ENCODE results near the gene TNPO3. TPM values are rescaled to one million over a fixed set of nuclear protein-coding genes. Genes with fewer than 3 reads are reported as not detected.
"Not testable (repeated sequence)": the region's sequence is repeated elsewhere in the genome, so short reads cannot be mapped to it uniquely, and the experiment has no call there.

The TNPO3 gene
- total RNA-seq, 1 donor from 2014 or later: 42.6 TPM

DNA sequence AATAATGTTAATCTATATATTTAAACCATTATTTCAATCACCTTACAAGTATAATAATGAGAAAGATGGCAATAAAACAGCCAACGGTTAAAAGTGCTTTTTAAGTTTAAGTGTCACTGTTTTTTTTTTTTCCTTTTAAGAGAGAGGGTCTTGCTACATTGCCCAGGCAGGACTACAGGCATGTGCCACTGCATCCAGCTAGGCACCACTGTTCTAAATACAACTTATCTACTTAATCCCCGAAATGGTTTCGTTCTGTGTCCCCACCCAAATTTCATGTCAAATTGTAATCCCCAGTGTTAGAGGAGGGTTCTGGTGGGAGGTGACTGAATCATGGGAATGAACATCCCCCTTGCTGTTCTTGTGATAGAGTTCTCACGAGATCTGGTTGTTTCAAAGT lies 49.7 kb downstream of the TNPO3 start:
- no peaks in the 10 kb centered on the region for H3K9me3 Mint-ChIP-seq (ENCODE audit: unreplicated experiment)
- no peak overlapping the region for H3K4me3 Mint-ChIP-seq (ENCODE audit: unreplicated experiment)
- H3K27me3 Mint-ChIP-seq (ENCODE audit: unreplicated experiment): no peaks in the 10 kb centered on the region
- peaks cover 4% of the 10 kb centered on the region for H3K4me1 Mint-ChIP-seq (ENCODE audit: unreplicated experiment)
- H3K27ac Mint-ChIP-seq (ENCODE audit: unreplicated experiment): no peak overlapping the region
- peaks cover 9% of the 10 kb centered on the region for H3K36me3 Mint-ChIP-seq (ENCODE audit: low read depth, unreplicated experiment)
- TF ChIP-seq, protein P1, sequence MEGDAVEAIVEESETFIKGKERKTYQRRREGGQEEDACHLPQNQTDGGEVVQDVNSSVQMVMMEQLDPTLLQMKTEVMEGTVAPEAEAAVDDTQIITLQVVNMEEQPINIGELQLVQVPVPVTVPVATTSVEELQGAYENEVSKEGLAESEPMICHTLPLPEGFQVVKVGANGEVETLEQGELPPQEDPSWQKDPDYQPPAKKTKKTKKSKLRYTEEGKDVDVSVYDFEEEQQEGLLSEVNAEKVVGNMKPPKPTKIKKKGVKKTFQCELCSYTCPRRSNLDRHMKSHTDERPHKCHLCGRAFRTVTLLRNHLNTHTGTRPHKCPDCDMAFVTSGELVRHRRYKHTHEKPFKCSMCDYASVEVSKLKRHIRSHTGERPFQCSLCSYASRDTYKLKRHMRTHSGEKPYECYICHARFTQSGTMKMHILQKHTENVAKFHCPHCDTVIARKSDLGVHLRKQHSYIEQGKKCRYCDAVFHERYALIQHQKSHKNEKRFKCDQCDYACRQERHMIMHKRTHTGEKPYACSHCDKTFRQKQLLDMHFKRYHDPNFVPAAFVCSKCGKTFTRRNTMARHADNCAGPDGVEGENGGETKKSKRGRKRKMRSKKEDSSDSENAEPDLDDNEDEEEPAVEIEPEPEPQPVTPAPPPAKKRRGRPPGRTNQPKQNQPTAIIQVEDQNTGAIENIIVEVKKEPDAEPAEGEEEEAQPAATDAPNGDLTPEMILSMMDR (IDR thresholded peaks at IDR 0.05; ENCODE audit: unreplicated experiment): no peak
- DNase-seq (ENCODE audit: low spot score): no peak

DNA sequence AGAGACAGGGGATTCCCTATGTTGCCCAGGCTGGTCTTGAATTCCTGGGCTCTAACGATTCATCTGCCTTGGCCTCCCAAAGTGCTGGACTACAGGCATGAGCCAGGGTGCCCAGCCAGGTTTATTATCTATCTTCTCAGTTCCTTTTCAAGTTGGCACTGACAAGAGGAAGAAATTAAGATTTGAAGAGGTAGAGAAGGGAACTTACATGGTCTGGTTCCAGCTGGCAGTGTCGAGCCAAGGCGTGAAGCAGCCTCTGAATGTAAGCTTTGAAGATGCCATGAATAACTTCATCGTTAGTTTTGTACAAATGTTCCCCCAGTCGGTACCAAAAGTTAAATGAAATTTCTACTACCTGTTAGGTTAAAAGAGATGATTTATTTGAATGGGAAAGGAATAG lies 57.7 kb downstream of the TNPO3 start:
- no peak for DNase-seq (ENCODE audit: low spot score)
- Mint-ChIP-seq H3K27ac (ENCODE audit: unreplicated experiment) (no peak overlapping the region), H3K4me1 (ENCODE audit: unreplicated experiment) (no peaks in the 10 kb centered on the region), H3K9me3 (ENCODE audit: unreplicated experiment) (no peaks in the 10 kb centered on the region), H3K27me3 (ENCODE audit: unreplicated experiment) (no peaks in the 10 kb centered on the region), H3K4me3 (ENCODE audit: unreplicated experiment) (no peak overlapping the region), H3K36me3 (ENCODE audit: low read depth, unreplicated experiment) (peaks cover 4% of the 10 kb centered on the region)
- TF ChIP-seq, protein P1 (IDR thresholded peaks at IDR 0.05; ENCODE audit: unreplicated experiment): no peak

DNA sequence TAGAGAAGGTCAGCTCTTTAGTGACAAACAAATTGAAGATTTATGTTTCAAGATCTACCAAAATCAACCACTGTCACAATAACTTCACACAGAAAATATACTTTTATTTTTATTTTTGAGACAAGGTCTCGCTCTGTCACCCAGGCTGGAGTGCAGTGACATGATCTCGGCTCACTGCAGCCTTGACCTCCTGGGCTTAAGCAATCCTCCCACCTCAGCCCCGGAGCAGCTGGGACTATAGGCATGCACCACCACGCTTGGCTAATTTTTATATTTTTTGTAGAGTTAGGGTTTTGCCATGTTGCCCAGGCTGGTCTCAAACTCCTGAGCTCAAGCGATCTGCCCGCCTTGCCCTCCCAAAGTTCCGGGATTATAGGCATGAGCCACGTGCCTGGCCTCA lies 60.4 kb downstream of the TNPO3 start:
- not testable (repeated sequence) for DNase-seq (ENCODE audit: low spot score); H3K9me3 Mint-ChIP-seq (ENCODE audit: unreplicated experiment); H3K27me3 Mint-ChIP-seq (ENCODE audit: unreplicated experiment); H3K4me1 Mint-ChIP-seq (ENCODE audit: unreplicated experiment); H3K36me3 Mint-ChIP-seq (ENCODE audit: low read depth, unreplicated experiment); H3K27ac Mint-ChIP-seq (ENCODE audit: unreplicated experiment); H3K4me3 Mint-ChIP-seq (ENCODE audit: unreplicated experiment)

DNA sequence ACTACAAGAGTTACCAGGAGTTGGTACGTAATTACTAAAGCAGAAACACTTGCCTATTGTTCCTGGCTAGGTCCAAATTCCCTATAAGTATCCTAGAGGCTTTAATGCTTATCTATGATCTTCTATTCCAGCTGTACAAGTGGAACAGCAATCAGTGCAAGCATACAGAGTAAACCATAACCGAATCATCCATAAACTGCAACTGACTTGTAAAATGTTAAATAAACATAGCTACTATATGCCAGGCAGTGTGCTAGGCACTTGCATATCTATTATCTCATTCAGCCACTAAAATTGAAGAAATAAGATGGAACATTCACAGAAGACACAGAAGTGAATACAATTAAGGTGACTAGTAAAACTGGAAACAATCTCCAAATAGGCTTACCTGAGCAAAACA lies 61.5 kb downstream of the TNPO3 start:
- H3K4me1 Mint-ChIP-seq (ENCODE audit: unreplicated experiment): no peaks in the 10 kb centered on the region
- no peaks in the 10 kb centered on the region for H3K9me3 Mint-ChIP-seq (ENCODE audit: unreplicated experiment)
- no peaks in the 10 kb centered on the region for H3K27me3 Mint-ChIP-seq (ENCODE audit: unreplicated experiment)
- no peak overlapping the region for H3K27ac Mint-ChIP-seq (ENCODE audit: unreplicated experiment)
- H3K4me3 Mint-ChIP-seq (ENCODE audit: unreplicated experiment): no peak overlapping the region
- no peak for DNase-seq (ENCODE audit: low spot score)
- TF ChIP-seq, protein P1 (IDR thresholded peaks at IDR 0.05; ENCODE audit: unreplicated experiment): no peak
- peaks cover 7% of the 10 kb centered on the region for H3K36me3 Mint-ChIP-seq (ENCODE audit: low read depth, unreplicated experiment)

DNA sequence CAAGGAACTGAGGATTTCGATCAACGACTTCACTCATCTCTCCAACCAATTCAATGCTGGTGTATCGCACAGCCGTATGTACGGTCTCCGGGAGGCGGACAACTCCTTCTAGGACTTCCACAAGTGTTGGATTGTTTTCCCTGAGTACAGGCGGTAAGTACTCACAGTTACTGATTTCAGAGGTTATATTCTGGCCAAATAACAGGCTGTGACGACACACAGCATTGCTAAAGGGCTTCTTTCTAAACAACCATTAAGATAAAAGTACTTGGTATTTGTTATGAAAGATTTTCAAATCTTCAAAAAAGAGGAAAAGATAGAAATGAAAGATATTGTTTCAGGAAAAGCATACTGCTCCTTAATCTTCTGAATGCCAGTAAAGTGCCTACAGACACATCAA lies 65.0 kb downstream of the TNPO3 start:
- H3K36me3 Mint-ChIP-seq (ENCODE audit: low read depth, unreplicated experiment): peaks cover 22% of the 10 kb centered on the region
- no peaks in the 10 kb centered on the region for H3K9me3 Mint-ChIP-seq (ENCODE audit: unreplicated experiment)
- H3K27me3 Mint-ChIP-seq (ENCODE audit: unreplicated experiment): no peaks in the 10 kb centered on the region
- no peak overlapping the region for H3K27ac Mint-ChIP-seq (ENCODE audit: unreplicated experiment)
- H3K4me3 Mint-ChIP-seq (ENCODE audit: unreplicated experiment): no peak overlapping the region
- H3K4me1 Mint-ChIP-seq (ENCODE audit: unreplicated experiment): no peaks in the 10 kb centered on the region
- TF ChIP-seq, protein P1 (IDR thresholded peaks at IDR 0.05; ENCODE audit: unreplicated experiment): no peak
- DNase-seq (ENCODE audit: low spot score): no peak

DNA sequence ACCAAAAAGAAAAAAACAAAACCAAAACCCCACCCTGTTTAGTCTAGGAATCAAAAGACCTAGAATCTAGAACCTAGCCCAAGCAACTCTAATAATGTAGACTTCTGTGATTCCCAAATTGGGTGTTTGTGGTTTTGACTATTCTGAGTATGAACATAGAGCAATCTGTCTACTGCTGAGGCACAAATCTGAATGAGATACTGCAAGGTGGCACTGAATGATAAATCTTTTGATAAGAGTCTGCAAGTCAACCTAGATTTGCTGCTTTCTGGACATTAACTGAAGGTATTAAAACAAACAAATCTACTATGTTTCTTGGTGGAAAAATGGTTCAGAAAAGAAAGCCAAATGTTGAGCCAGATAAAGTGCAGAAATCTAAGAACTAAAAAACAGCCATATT lies 66.5 kb downstream of the TNPO3 start:
- Mint-ChIP-seq H3K36me3 (ENCODE audit: low read depth, unreplicated experiment) (peaks cover 29% of the 10 kb centered on the region), H3K27ac (ENCODE audit: unreplicated experiment) (peak overlapping the region; percentile 11), H3K9me3 (ENCODE audit: unreplicated experiment) (no peaks in the 10 kb centered on the region), H3K4me1 (ENCODE audit: unreplicated experiment) (no peaks in the 10 kb centered on the region), H3K27me3 (ENCODE audit: unreplicated experiment) (no peaks in the 10 kb centered on the region), H3K4me3 (ENCODE audit: unreplicated experiment) (peak overlapping the region; percentile 16)
- no peak for DNase-seq (ENCODE audit: low spot score)
- TF ChIP-seq, protein P1 (IDR thresholded peaks at IDR 0.05; ENCODE audit: unreplicated experiment): no peak
